Adrenal gland (tissue), 5 donors: Measurements from ENCODE around the gene SSR2.

ENCODE experiments used
- POLR2A ChIP-seq, 2 donors: fragments of 450-650 bp; IDR thresholded peaks; one replicate each; pipeline ENCODE4 v1.6.1; 2017; ENCODE audit warnings: antibody characterized with exemption in 2 of 2, mild to moderate bottlenecking in 2 of 2, moderate library complexity in 1 of 2
- TF ChIP-seq, protein P1 (sequence below), 6 experiments: fragments of 450-650 bp in 4 of 6; fragments of 200-600 bp in 2 of 6; sonication (generic) in 1 of 6; IDR thresholded peaks; 1 replicate in 5 of 6; 2 replicates in 1 of 6; pipeline versions ENCODE4 v1.5.1 to v1.8.0; 2016 to 2021; ENCODE audit warnings: antibody characterized with exemption in 6 of 6, mild to moderate bottlenecking in 2 of 6, moderate library complexity in 1 of 6
- donor health status: DM: no; HTN: no; CAD: no.

DNA sequence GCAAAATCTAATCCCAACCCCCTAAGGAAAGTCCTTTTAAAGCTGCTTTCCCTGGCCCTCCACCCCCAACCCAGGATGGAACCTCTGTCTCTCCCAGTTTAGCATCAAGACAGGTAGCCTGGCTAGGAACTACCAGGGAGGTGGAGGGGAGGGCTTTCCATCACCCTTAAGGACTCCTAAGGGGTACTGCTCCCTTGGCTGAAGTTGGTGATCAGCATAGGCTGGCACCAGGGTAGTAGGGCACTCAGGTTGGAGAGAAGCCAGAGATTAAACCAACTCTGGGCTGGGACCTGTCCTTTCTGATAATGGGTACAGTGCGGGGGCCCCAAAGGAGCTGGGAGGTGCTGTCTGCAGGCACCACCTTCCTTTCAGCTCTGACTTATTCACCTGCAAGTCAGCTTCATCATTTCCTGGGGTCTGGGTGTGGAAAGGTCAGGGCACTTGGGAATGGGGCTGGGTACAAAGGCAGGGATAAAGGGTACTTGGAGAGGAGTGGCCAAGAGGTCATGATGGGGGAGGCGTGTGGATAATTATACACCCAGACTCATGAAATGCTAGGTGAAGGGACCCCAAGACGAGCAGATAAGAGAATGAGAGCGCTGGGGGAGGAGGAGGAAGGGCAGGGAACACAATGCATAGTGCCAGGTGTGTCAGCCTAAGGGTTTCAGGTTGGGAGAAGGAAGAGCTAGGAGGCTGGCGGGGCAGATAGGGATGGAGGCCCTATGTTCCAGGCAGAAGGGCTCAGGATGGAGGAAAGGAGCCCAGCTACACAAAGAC lies 43.6 kb downstream of the SSR2 start:
- TF ChIP-seq, protein P1, sequence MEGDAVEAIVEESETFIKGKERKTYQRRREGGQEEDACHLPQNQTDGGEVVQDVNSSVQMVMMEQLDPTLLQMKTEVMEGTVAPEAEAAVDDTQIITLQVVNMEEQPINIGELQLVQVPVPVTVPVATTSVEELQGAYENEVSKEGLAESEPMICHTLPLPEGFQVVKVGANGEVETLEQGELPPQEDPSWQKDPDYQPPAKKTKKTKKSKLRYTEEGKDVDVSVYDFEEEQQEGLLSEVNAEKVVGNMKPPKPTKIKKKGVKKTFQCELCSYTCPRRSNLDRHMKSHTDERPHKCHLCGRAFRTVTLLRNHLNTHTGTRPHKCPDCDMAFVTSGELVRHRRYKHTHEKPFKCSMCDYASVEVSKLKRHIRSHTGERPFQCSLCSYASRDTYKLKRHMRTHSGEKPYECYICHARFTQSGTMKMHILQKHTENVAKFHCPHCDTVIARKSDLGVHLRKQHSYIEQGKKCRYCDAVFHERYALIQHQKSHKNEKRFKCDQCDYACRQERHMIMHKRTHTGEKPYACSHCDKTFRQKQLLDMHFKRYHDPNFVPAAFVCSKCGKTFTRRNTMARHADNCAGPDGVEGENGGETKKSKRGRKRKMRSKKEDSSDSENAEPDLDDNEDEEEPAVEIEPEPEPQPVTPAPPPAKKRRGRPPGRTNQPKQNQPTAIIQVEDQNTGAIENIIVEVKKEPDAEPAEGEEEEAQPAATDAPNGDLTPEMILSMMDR (IDR thresholded peaks at IDR 0.05): no peak
- no peak for TF ChIP-seq POLR2A (IDR thresholded peaks at IDR 0.05)
